ENCODE measurements around the gene AQP12A. TPM values are rescaled to one million over a fixed set of nuclear protein-coding genes. Genes with fewer than 3 reads are reported as not detected.

Gene AQP12A
- total RNA-seq, 1 experiment from 2014 or later: not detected

GRCh38 chr2:240737512-240737911 is 45.8 kb downstream of the AQP12A start:
- POLR2A ChIA-PET: no interaction called here
- Histone ChIP-seq H2AFZ (ENCODE audit: low read depth, low read length, poor library complexity, severe bottlenecking) (no peak overlapping the region), H3K27me3 (ENCODE audit: insufficient read depth, low read length) (no peaks in the 10 kb centered on the region), H3K27ac (ENCODE audit: low read depth, low read length) (no peak overlapping the region), H3K9me2 (ENCODE audit: insufficient read depth) (no peaks in the 10 kb centered on the region), H4K20me1 (ENCODE audit: insufficient read depth) (no peaks in the 10 kb centered on the region), H3K4me3 (replicated peaks in 1 of 2; ENCODE audit: low read depth in 1 of 2, low read length in 2 of 2) (no peak overlapping the region), H3K4me1 (ENCODE audit: control insufficient read depth in 1 of 2, insufficient read depth in 2 of 2, low read length in 2 of 2) (peaks cover 10 to 46% of the 10 kb centered on the region in 2 experiments), H3K4me2 (ENCODE audit: low read length) (no peak overlapping the region), H3K9ac (ENCODE audit: low read length) (no peak overlapping the region), H3K79me2 (ENCODE audit: insufficient read depth, low read length) (no peaks in the 10 kb centered on the region), H3K36me3 (ENCODE audit: control insufficient read depth in 1 of 2, insufficient read depth in 2 of 2, low read length in 2 of 2) (no peaks in the 10 kb centered on the region), H3K9me3 (ENCODE audit: control insufficient read depth in 1 of 2, insufficient read depth in 1 of 2, low read depth in 1 of 2, low read length in 2 of 2) (no peaks in the 10 kb centered on the region)
- TF ChIP-seq SP1 (IDR thresholded peaks at IDR 0.05; ENCODE audit: low read depth): no peak
- no peak for TF ChIP-seq SIN3A (IDR thresholded peaks at IDR 0.05; ENCODE audit: low read depth)
- TF ChIP-seq ZFX (IDR thresholded peaks at IDR 0.05): no peak
- no peak for TF ChIP-seq FOSL1 (IDR thresholded peaks at IDR 0.05; ENCODE audit: low read depth)
- TF ChIP-seq, protein P1, sequence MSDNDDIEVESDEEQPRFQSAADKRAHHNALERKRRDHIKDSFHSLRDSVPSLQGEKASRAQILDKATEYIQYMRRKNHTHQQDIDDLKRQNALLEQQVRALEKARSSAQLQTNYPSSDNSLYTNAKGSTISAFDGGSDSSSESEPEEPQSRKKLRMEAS (IDR thresholded peaks at IDR 0.05): no peak
- TF ChIP-seq TCF7L2 (IDR thresholded peaks at IDR 0.05; ENCODE audit: borderline replicate concordance, extremely low read depth, insufficient read depth, insufficient read length): no peak
- TF ChIP-seq, protein P2, sequence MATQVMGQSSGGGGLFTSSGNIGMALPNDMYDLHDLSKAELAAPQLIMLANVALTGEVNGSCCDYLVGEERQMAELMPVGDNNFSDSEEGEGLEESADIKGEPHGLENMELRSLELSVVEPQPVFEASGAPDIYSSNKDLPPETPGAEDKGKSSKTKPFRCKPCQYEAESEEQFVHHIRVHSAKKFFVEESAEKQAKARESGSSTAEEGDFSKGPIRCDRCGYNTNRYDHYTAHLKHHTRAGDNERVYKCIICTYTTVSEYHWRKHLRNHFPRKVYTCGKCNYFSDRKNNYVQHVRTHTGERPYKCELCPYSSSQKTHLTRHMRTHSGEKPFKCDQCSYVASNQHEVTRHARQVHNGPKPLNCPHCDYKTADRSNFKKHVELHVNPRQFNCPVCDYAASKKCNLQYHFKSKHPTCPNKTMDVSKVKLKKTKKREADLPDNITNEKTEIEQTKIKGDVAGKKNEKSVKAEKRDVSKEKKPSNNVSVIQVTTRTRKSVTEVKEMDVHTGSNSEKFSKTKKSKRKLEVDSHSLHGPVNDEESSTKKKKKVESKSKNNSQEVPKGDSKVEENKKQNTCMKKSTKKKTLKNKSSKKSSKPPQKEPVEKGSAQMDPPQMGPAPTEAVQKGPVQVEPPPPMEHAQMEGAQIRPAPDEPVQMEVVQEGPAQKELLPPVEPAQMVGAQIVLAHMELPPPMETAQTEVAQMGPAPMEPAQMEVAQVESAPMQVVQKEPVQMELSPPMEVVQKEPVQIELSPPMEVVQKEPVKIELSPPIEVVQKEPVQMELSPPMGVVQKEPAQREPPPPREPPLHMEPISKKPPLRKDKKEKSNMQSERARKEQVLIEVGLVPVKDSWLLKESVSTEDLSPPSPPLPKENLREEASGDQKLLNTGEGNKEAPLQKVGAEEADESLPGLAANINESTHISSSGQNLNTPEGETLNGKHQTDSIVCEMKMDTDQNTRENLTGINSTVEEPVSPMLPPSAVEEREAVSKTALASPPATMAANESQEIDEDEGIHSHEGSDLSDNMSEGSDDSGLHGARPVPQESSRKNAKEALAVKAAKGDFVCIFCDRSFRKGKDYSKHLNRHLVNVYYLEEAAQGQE (IDR thresholded peaks at IDR 0.05; ENCODE audit: low read depth): no peak
- no peak for TF ChIP-seq RAD21 (IDR thresholded peaks at IDR 0.05; ENCODE audit: low read depth)
- no peak for TF ChIP-seq EZH2phosphoT487 (IDR thresholded peaks at IDR 0.05; ENCODE audit: borderline replicate concordance)
- no peak for TF ChIP-seq CTCF (IDR thresholded peaks at IDR 0.05 in 2 of 3, conservative IDR thresholded peaks at IDR 0.05 in 1 of 3; ENCODE audit: borderline replicate concordance in 1 of 3, insufficient read depth in 1 of 3, low read depth in 2 of 3, low read length in 2 of 3)
- TF ChIP-seq EGR1 (IDR thresholded peaks at IDR 0.05; ENCODE audit: low read depth): no peak
- no peak for TF ChIP-seq CBX3 (IDR thresholded peaks at IDR 0.05; ENCODE audit: low read depth)
- no peak for TF ChIP-seq EZH2 (IDR thresholded peaks at IDR 0.05)
- TF ChIP-seq POLR2A (IDR thresholded peaks at IDR 0.05; ENCODE audit: borderline replicate concordance, extremely low read depth, insufficient read depth, insufficient read length): no peak
- TF ChIP-seq JUND (IDR thresholded peaks at IDR 0.05): no peak
- no peak for TF ChIP-seq ELF1 (IDR thresholded peaks at IDR 0.05; ENCODE audit: borderline replicate concordance, low read depth)
- TF ChIP-seq ZBTB33 (IDR thresholded peaks at IDR 0.05; ENCODE audit: extremely low read depth, insufficient replicate concordance, low read length): no peak
- no peak for TF ChIP-seq YY1 (IDR thresholded peaks at IDR 0.05; ENCODE audit: extremely low read depth, insufficient replicate concordance, low read depth, low read length)
- RAD21 ChIA-PET (ENCODE audit: low non-redundant PET in 1 of 2, low total read pairs in 2 of 2, uncharacterized antibody in 2 of 2, unreplicated experiment in 2 of 2): no interaction called here
- no TSS peak for BruUV-seq (replicated peaks)
- ATAC-seq (no peak), DNase-seq (ENCODE audit: low read depth, low spot score) (no peak)
- intact Hi-C loops (cut with micrococcal nuclease): no loop called here
- CTCF ChIA-PET: no interaction called here

Data from HCT116 (cell line).